HepG2 (cell line): ENCODE measurements around the gene PCYT2. TPM values are rescaled to one million over a fixed set of nuclear protein-coding genes. Genes with fewer than 3 reads are reported as not detected.
A peak's percentile ranks its signal among the peaks of the same experiment; 100 is the strongest.

Experiments
- DR1 ChIP-seq: sonication (generic); formaldehyde crosslinking; IDR thresholded peaks from 2 replicates; pipeline ENCODE4 v1.8.0; 2021; ENCODE audit warnings: mild to moderate bottlenecking, missing genetic modification reagents, inconsistent platforms
- GATAD2A ChIP-seq: IDR thresholded peaks from 2 replicates; pipeline ENCODE4 v1.6.1; 2016
- KAT7 ChIP-seq: IDR thresholded peaks from 2 replicates; pipeline ENCODE4 v1.6.1; 2018; ENCODE audit warnings: borderline replicate concordance, missing compliant biosample characterization
- MED8 ChIP-seq: sonication (generic); formaldehyde crosslinking; IDR thresholded peaks from 2 replicates; pipeline ENCODE4 v1.8.1; 2023; ENCODE audit warnings: mild to moderate bottlenecking, missing genetic modification reagents; ENCODE audit not compliant: insufficient replicate concordance
- MTA1 ChIP-seq: sonication (generic); formaldehyde crosslinking; IDR thresholded peaks from 2 replicates; pipeline ENCODE4 v1.4.0; 2020; ENCODE audit warnings: missing genetic modification reagents, mild to moderate bottlenecking, borderline replicate concordance
- NCOA2 ChIP-seq: sonication (generic); formaldehyde crosslinking; IDR thresholded peaks from 2 replicates; pipeline ENCODE4 v1.8.0; 2022; ENCODE audit warnings: inconsistent platforms
- NCOR1 ChIP-seq: fragments of 200-600 bp; sonication (generic); IDR thresholded peaks from 2 replicates; pipeline ENCODE4 v1.7.0; 2017; ENCODE audit warnings: antibody characterized with exemption, low read length, borderline replicate concordance
- NPAS2 ChIP-seq: sonication (generic); formaldehyde crosslinking; IDR thresholded peaks from 2 replicates; pipeline ENCODE4 v1.8.0; 2022; ENCODE audit warnings: mild to moderate bottlenecking, missing genetic modification reagents, borderline replicate concordance
- NRL ChIP-seq: sonication (generic); formaldehyde crosslinking; IDR thresholded peaks from 2 replicates; pipeline ENCODE4 v1.5.0; 2020; ENCODE audit warnings: missing genetic modification reagents, mild to moderate bottlenecking, moderate library complexity, borderline replicate concordance
- PITX1 ChIP-seq: sonication (generic); formaldehyde crosslinking; IDR thresholded peaks from 2 replicates; pipeline ENCODE4 v1.5.1; 2020; ENCODE audit warnings: mild to moderate bottlenecking, missing genetic modification reagents
- STAT5B ChIP-seq: sonication (generic); formaldehyde crosslinking; IDR thresholded peaks from 2 replicates; pipeline ENCODE4 v1.4.0; 2020; ENCODE audit warnings: missing genetic modification reagents
- TRIM24 ChIP-seq: sonication (generic); formaldehyde crosslinking; IDR thresholded peaks from 2 replicates; pipeline ENCODE4 v1.8.0; 2022; ENCODE audit warnings: mild to moderate bottlenecking, missing genetic modification reagents
- ZFP90 ChIP-seq: sonication (generic); formaldehyde crosslinking; IDR thresholded peaks from 2 replicates; pipeline ENCODE4 v1.8.0; 2022; ENCODE audit warnings: missing genetic modification reagents, mild to moderate bottlenecking, inconsistent platforms, borderline replicate concordance
- ZFY ChIP-seq: sonication (generic); formaldehyde crosslinking; IDR thresholded peaks from 2 replicates; pipeline ENCODE4 v1.4.0; 2020; ENCODE audit warnings: missing genetic modification reagents
- ZNF10 ChIP-seq: sonication (generic); formaldehyde crosslinking; IDR thresholded peaks from 2 replicates; pipeline ENCODE4 v1.4.0; 2020; ENCODE audit warnings: mild to moderate bottlenecking, low read depth, missing genetic modification reagents, borderline replicate concordance
- ZNF451 ChIP-seq: sonication (generic); formaldehyde crosslinking; IDR thresholded peaks from 2 replicates; pipeline ENCODE4 v1.5.0; 2020; ENCODE audit warnings: mild to moderate bottlenecking, missing genetic modification reagents
- ZNF501 ChIP-seq: sonication (generic); formaldehyde crosslinking; IDR thresholded peaks from 2 replicates; pipeline ENCODE4 v1.5.1; 2020; ENCODE audit warnings: mild to moderate bottlenecking, moderate library complexity, missing genetic modification reagents
- ZNF605 ChIP-seq: sonication (generic); formaldehyde crosslinking; IDR thresholded peaks from 2 replicates; pipeline ENCODE4 v1.8.0; 2022; ENCODE audit warnings: mild to moderate bottlenecking, missing genetic modification reagents
- ZNF614 ChIP-seq: IDR thresholded peaks from 2 replicates; pipeline ENCODE4 v1.6.1; 2018; ENCODE audit warnings: missing biosample characterization, missing genetic modification reagents, inconsistent platforms, borderline replicate concordance
- ZNF749 ChIP-seq: sonication (generic); formaldehyde crosslinking; IDR thresholded peaks from 2 replicates; pipeline ENCODE4 v1.8.0; 2022; ENCODE audit warnings: mild to moderate bottlenecking, missing genetic modification reagents, moderate library complexity, borderline replicate concordance
- polyA plus RNA-seq, 8 experiments: library from polyadenylated mRNA; depleted of rRNA in 3 of 8; stranded (reverse) in 7 of 8; unstranded in 1 of 8; fragments of >200 nt; fragmentation: Illumina TruSeq in 4 of 8; extraction: Trizol in 4 of 8; gene quantifications; 2 replicates each; pipeline versions ENCODE4 v1.2.1 to v1.2.3, GENCODE V29; 2011 to 2016; ENCODE audit warnings: low read depth in 4 of 8, missing spikeins in 1 of 8, mixed read lengths in 1 of 8; ENCODE audit not compliant: insufficient read depth in 1 of 8
- total RNA-seq, 5 experiments: library from RNA; depleted of rRNA; stranded (reverse); fragments of >200 nt; fragmentation: Illumina TruSeq; extraction: Trizol; gene quantifications; 2 replicates each; pipeline ENCODE4 v1.2.3, GENCODE V29; 2016; ENCODE audit warnings: low read depth in 1 of 5
- TF ChIP-seq, protein P1 (sequence below): sonication (generic); formaldehyde crosslinking; IDR thresholded peaks from 2 replicates; pipeline ENCODE4 v1.8.0; 2022; ENCODE audit warnings: mild to moderate bottlenecking, missing genetic modification reagents, borderline replicate concordance
- TF ChIP-seq, protein P2 (sequence below): sonication (generic); formaldehyde crosslinking; IDR thresholded peaks from 2 replicates; pipeline ENCODE4 v1.4.0; 2020; ENCODE audit warnings: missing genetic modification reagents
- TF ChIP-seq, protein P3 (sequence below): sonication (generic); formaldehyde crosslinking; IDR thresholded peaks from 2 replicates; pipeline ENCODE4 v1.4.0; 2020; ENCODE audit warnings: mild to moderate bottlenecking, missing genetic modification reagents
- TF ChIP-seq, protein P4 (sequence below): sonication (generic); formaldehyde crosslinking; IDR thresholded peaks from 2 replicates; pipeline ENCODE4 v1.8.1; 2022; ENCODE audit warnings: mild to moderate bottlenecking, missing genetic modification reagents

PCYT2 gene
- total and polyA plus RNA-seq, 2 of the 13 experiments (the other 11 are each of a cell fraction or from before 2014, with no cell fraction given): 147 to 297 TPM

DNA sequence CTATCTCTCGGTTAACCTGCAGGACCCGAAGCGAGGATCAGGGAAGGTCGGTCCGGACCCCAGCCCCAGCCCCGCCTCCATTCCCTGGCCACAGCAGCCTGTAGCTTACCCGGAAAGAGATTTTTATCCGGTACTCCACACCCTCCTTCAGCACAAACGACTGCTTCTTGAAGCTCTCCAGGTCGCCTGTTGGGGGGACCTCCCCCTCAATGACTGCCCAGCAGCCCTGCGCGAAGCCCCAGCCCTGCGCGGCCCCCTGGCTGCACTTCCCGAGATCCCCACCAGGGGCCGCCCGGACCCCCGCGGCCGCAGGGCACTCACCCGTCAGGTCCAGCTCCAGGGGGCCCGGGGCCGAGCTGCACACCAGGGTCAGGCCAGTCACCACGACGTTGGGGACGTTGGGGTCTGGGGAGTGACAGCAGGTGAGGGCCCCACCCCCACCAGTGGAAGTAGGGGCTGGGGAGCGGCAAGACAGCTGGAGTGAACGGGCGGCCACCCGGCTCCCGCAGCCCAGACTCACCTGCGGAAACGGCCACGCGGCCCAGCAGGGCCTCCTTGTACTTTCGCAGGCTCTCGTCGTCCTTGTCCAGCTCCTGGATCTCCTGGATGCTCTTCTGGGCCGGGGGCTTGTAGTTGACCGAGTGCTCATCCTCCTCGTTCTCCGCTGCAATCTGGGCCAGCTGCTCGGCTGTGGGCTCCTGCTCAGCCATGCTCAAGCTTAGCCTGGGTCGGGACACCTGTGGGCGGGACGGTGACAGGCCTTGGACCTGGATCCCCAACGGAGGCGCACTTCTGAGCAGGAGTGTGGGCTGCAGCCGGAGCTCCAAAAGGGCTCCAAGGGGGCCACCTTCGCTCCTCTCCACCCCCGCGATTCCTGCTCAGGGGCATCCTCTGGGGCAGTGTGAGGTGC lies 41.7 kb downstream of the PCYT2 start (continued):
- TF ChIP-seq NRL (CRISPR knock-in tag) (no peak; the same call in 1 of the 2 replicates), TRIM24 (no peak), MTA1 (CRISPR knock-in tag) (no peak), ZFP90 (CRISPR knock-in tag) (peak; percentile 79), ZNF614 (CRISPR knock-in tag) (0 out of 2 replicates have a peak, but pooled peaks have one; percentile 16), ZNF501 (CRISPR knock-in tag) (no peak; the same call in 1 of the 2 replicates), ZNF451 (CRISPR knock-in tag) (no peak), STAT5B (peak; percentile 55; the same call in 1 of the 2 replicates), ZNF10 (CRISPR knock-in tag) (no peak), DR1 (CRISPR knock-in tag) (0 out of 2 replicates have a peak, but pooled peaks have one; percentile 30), ZNF605 (CRISPR knock-in tag) (peak; percentile 38; the same call in 1 of the 2 replicates), NCOR1 (0 out of 2 replicates have a peak, but pooled peaks have one; percentile 27), NPAS2 (CRISPR knock-in tag) (no peak), PITX1 (CRISPR knock-in tag) (0 out of 2 replicates have a peak, but pooled peaks have one; percentile 14), ZFY (CRISPR knock-in tag) (peak; percentile 14), GATAD2A (CRISPR knock-in tag) (no peak), ZNF749 (CRISPR knock-in tag) (peak; percentile 55; the same call in 1 of the 2 replicates), MED8 (CRISPR knock-in tag) (no peak), NCOA2 (CRISPR knock-in tag) (no peak), KAT7 (CRISPR knock-in tag) (no peak)
- TF ChIP-seq, protein P1, sequence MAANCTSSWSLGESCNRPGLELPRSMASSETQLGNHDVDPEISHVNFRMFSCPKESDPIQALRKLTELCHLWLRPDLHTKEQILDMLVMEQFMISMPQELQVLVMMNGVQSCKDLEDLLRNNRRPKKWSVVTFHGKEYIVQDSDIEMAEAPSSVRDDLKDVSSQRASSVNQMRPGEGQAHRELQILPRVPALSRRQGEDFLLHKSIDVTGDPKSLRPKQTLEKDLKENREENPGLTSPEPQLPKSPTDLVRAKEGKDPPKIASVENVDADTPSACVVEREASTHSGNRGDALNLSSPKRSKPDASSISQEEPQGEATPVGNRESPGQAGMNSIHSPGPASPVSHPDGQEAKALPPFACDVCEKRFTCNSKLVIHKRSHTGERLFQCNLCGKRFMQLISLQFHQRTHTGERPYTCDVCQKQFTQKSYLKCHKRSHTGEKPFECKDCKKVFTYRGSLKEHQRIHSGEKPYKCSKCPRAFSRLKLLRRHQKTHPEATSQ (CRISPR knock-in tag): peak; percentile 87
- TF ChIP-seq, protein P2, sequence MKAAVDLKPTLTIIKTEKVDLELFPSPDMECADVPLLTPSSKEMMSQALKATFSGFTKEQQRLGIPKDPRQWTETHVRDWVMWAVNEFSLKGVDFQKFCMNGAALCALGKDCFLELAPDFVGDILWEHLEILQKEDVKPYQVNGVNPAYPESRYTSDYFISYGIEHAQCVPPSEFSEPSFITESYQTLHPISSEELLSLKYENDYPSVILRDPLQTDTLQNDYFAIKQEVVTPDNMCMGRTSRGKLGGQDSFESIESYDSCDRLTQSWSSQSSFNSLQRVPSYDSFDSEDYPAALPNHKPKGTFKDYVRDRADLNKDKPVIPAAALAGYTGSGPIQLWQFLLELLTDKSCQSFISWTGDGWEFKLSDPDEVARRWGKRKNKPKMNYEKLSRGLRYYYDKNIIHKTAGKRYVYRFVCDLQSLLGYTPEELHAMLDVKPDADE (CRISPR knock-in tag): no peak; the same call in 1 of the 2 replicates
- TF ChIP-seq, protein P3, sequence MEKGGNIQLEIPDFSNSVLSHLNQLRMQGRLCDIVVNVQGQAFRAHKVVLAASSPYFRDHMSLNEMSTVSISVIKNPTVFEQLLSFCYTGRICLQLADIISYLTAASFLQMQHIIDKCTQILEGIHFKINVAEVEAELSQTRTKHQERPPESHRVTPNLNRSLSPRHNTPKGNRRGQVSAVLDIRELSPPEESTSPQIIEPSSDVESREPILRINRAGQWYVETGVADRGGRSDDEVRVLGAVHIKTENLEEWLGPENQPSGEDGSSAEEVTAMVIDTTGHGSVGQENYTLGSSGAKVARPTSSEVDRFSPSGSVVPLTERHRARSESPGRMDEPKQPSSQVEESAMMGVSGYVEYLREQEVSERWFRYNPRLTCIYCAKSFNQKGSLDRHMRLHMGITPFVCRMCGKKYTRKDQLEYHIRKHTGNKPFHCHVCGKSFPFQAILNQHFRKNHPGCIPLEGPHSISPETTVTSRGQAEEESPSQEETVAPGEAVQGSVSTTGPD (CRISPR knock-in tag): no peak
- TF ChIP-seq, protein P4, sequence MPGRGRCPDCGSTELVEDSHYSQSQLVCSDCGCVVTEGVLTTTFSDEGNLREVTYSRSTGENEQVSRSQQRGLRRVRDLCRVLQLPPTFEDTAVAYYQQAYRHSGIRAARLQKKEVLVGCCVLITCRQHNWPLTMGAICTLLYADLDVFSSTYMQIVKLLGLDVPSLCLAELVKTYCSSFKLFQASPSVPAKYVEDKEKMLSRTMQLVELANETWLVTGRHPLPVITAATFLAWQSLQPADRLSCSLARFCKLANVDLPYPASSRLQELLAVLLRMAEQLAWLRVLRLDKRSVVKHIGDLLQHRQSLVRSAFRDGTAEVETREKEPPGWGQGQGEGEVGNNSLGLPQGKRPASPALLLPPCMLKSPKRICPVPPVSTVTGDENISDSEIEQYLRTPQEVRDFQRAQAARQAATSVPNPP: peak; percentile 82
